Measurements from ENCODE around the gene TPCN2. TPM values are rescaled to one million over a fixed set of nuclear protein-coding genes. Genes with fewer than 3 reads are reported as not detected.

The TPCN2 gene
- total and polyA plus RNA-seq, 2 of the 8 experiments (the other 6 are each of a cell fraction or from before 2014, with no cell fraction given), result 9.7 to 18.6 TPM

- POLR2A ChIA-PET (ENCODE audit: partially characterized antibody), result no interaction called here
- no peak for TF ChIP-seq TAF1 (IDR thresholded peaks at IDR 0.05; ENCODE audit: low read depth, low read length)
- TF ChIP-seq RNF2 (IDR thresholded peaks at IDR 0.05; ENCODE audit: borderline replicate concordance, low read depth, low read length, missing control alignments, poor library complexity, severe bottlenecking), result no peak
- no peak for TF ChIP-seq CBX8 (IDR thresholded peaks at IDR 0.05; ENCODE audit: borderline replicate concordance, low read depth, low read length)
- TF ChIP-seq HDAC2 (IDR thresholded peaks at IDR 0.05; ENCODE audit: borderline replicate concordance in 1 of 2, low read depth in 2 of 2, low read length in 2 of 2), result no peak
- no peak for TF ChIP-seq NRF1 (IDR thresholded peaks at IDR 0.05; ENCODE audit: low read depth, low read length)
- no peak for TF ChIP-seq CHD1 (IDR thresholded peaks at IDR 0.05; ENCODE audit: low read depth, low read length)
- TF ChIP-seq POLR2AphosphoS5 (IDR thresholded peaks at IDR 0.05; ENCODE audit: low read depth, low read length), result no peak
- TF ChIP-seq EP300 (IDR thresholded peaks at IDR 0.05; ENCODE audit: borderline replicate concordance in 1 of 2, low read depth in 2 of 2, low read length in 2 of 2), result no peak
- TF ChIP-seq NANOG (IDR thresholded peaks at IDR 0.05; ENCODE audit: insufficient read depth, low read depth, low read length, poor library complexity, severe bottlenecking), result no peak
- TF ChIP-seq SIX5 (IDR thresholded peaks at IDR 0.05; ENCODE audit: low read depth, low read length), result no peak
- TF ChIP-seq, protein P1, sequence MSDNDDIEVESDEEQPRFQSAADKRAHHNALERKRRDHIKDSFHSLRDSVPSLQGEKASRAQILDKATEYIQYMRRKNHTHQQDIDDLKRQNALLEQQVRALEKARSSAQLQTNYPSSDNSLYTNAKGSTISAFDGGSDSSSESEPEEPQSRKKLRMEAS (IDR thresholded peaks at IDR 0.05), result no peak
- TF ChIP-seq GTF2F1 (IDR thresholded peaks at IDR 0.05; ENCODE audit: borderline replicate concordance, low read depth, low read length), result no peak
Measured at GRCh38 chr11:69173925-69174581, 125.3 kb downstream of the TPCN2 start.

More at GRCh38 chr11:69173925-69174581, 125.3 kb downstream of the TPCN2 start:
- Histone ChIP-seq H3K4me2 (ENCODE audit: insufficient read depth in 1 of 2, low read depth in 2 of 2, low read length in 2 of 2) (no peak overlapping the region), H3K4me1 (replicated peaks in 1 of 4; ENCODE audit: control insufficient read depth in 3 of 4, insufficient read depth in 4 of 4, low read length in 3 of 4) (no peaks in the 10 kb centered on the region), H3K4me3 (ENCODE audit: extremely low read depth in 1 of 4, insufficient read depth in 2 of 4, low read depth in 3 of 4, low read length in 4 of 4) (no peak overlapping the region), H2AFZ (ENCODE audit: low read length) (no peak overlapping the region), H3K23me2 (ENCODE audit: low read depth, low read length) (no peaks in the 10 kb centered on the region), H4K91ac (replicated peaks; ENCODE audit: insufficient read length, low read length) (no peak overlapping the region), H3K27me3 (replicated peaks in 1 of 4; ENCODE audit: control insufficient read depth in 3 of 4, extremely low read depth in 1 of 4, insufficient read depth in 3 of 4, low read length in 3 of 4) (no peaks in the 10 kb centered on the region), H3K23ac (ENCODE audit: insufficient read length) (no peak overlapping the region), H3K9ac (replicated peaks in 1 of 4; ENCODE audit: extremely low read depth in 1 of 4, low read depth in 3 of 4, low read length in 3 of 4) (no peak overlapping the region), H2BK15ac (ENCODE audit: low read length) (no peak overlapping the region), H4K8ac (ENCODE audit: extremely low read depth, insufficient read depth, low read length) (no peak overlapping the region), H3K14ac (ENCODE audit: insufficient read length) (no peak overlapping the region), H4K5ac (ENCODE audit: insufficient read length, low read depth, low read length) (no peak overlapping the region), H2BK5ac (ENCODE audit: low read depth, low read length) (no peak overlapping the region), H3K79me2 (ENCODE audit: control insufficient read depth in 1 of 2, insufficient read depth in 2 of 2, low read length in 2 of 2) (no peaks in the 10 kb centered on the region), H3K9me3 (ENCODE audit: insufficient read depth in 2 of 2, low read depth in 1 of 2, low read length in 1 of 2) (peaks cover 0 to 8% of the 10 kb centered on the region in 2 experiments; a peak in 1 of 4 replicates), H2AK5ac (ENCODE audit: low read depth, low read length) (no peak overlapping the region), H3K18ac (ENCODE audit: extremely low read depth, low read length) (no peak overlapping the region), H3K27ac (ENCODE audit: low read depth, low read length) (no peak overlapping the region), H2BK20ac (ENCODE audit: low read length) (no peak overlapping the region), H2BK12ac (ENCODE audit: low read depth, low read length) (no peak overlapping the region), H3K79me1 (ENCODE audit: low read depth, low read length) (no peaks in the 10 kb centered on the region), H3K56ac (replicated peaks; ENCODE audit: insufficient read length, low read depth, low read length) (no peak overlapping the region), H3K4ac (replicated peaks; ENCODE audit: insufficient read length, low read depth, low read length) (no peak overlapping the region), H4K20me1 (replicated peaks in 1 of 2; ENCODE audit: control insufficient read depth in 1 of 2, insufficient read depth in 2 of 2, low read length in 2 of 2) (no peaks in the 10 kb centered on the region), H3K36me3 (ENCODE audit: control insufficient read depth in 2 of 4, insufficient read depth in 4 of 4, low read length in 3 of 4) (no peaks in the 10 kb centered on the region), H2BK120ac (replicated peaks; ENCODE audit: low read depth, low read length) (no peak overlapping the region)
- 94% methylated on average over 8 of the region's 8 CpGs; no CpG with 5 or more reads in 1 of the 2 experiments for WGBS, 2 experiments (ENCODE audit: extremely low coverage in 1 of 2, insufficient coverage in 1 of 2, insufficient read length in 1 of 2, insufficient replicate concordance in 2 of 2, low coverage in 1 of 2, low lambda C conversion rate in 2 of 2, missing lambda C conversion rate in 1 of 2)
- CTCF ChIA-PET (ENCODE audit: partially characterized antibody), result interaction anchor here (1.1 kb wide), 1 partner anchor 18 kb away, joined by 4 read pairs; the partner anchor contains the start of gene SMIM38
- no peak for FAIRE-seq
- no peak for DNase-seq (ENCODE audit: low read depth in 1 of 2, low spot score in 2 of 2)
